Uterus (tissue), 2 donors: ENCODE measurements around the gene SPDYE6.

Source experiments
- CTCF ChIP-seq, 4 experiments: fragments of 200-600 bp in 2 of 4; fragments of 450-650 bp in 2 of 4; sonication (generic) in 2 of 4; IDR thresholded peaks; one replicate each; pipeline ENCODE4 v1.5.1; 2016 to 2019; ENCODE audit warnings: antibody characterized with exemption in 4 of 4, mild to moderate bottlenecking in 2 of 4, moderate library complexity in 1 of 4
- POLR2A ChIP-seq, 2 donors: fragments of 450-650 bp; IDR thresholded peaks; one replicate each; pipeline ENCODE4 v1.6.1; 2016; ENCODE audit warnings: antibody characterized with exemption in 2 of 2, mild to moderate bottlenecking in 1 of 2, moderate library complexity in 1 of 2

DNA sequence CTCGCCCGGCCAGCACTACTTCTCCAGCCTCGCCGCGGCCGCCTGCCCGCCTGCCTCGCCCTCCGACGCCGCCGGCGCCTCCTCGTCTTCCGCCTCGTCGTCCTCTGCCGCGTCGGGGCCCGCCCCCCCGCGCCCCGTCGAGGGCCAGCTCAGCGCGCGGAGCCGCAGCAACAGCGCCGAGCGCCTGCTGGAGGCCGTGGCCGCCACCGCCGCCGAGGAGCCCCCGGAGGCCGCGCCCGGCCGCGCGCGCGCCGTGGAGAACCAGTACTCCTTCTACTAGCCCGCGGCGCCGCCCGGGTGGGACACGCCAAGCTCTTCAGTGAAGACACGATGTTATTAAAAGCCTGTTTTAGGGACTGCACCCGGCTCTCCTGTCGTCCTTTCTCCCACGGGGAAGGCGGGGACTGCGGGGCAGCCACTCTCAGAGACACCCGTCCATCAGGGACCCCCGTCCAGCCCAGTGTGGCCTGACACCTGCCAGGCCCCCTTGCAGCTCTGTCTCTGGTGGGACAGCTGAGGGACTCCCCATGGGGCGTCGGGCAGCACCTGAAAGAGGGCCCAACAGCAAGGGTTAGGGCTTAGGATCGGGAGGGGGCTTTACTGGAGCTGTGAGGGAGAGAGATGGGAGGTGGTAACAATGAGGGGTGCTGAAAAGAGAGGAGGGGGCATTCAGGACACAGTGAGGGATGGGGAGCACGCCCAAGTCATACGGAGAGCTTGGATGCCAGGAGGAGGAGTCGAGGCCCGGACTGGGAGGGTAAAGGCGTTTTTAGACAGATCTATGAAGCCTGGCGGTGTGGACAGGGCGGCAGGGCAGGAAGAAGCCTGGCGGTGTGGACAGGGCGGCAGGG lies 34.7 kb downstream of the SPDYE6 start:
- TF ChIP-seq POLR2A (IDR thresholded peaks at IDR 0.05) = no peak
- no peak for TF ChIP-seq CTCF (IDR thresholded peaks at IDR 0.05)
